DND-41 (cell line): ENCODE measurements around the gene SLC35F2.

Experiments used
- ATAC-seq: fragments of 200-7000 bp; cut with Tn5 transposase; 3 replicates; pipeline ENCODE4 v1.9.1; 2021; ENCODE audit warnings: low read depth; ENCODE audit not compliant: insufficient read depth
- DNase-seq: peaks from one replicate; pipeline ENCODE4 v3.0.0-alpha.2; 2020
- H2AFZ ChIP-seq: 2 replicates; pipeline ENCODE4 v1.6.0; 2012; ENCODE audit warnings: low read depth, low read length
- H3K27ac ChIP-seq: 2 replicates; pipeline ENCODE4 v1.5.1; 2012; ENCODE audit warnings: low read length, inconsistent platforms
- H3K27me3 ChIP-seq: fragments of 200-600 bp; sonication (generic); 2 replicates; pipeline ENCODE4 v1.6.0; 2012; ENCODE audit warnings: low read length, mild to moderate bottlenecking, inconsistent platforms; ENCODE audit not compliant: insufficient read depth, poor library complexity
- H3K36me3 ChIP-seq: 2 replicates; pipeline ENCODE4 v1.5.1; 2012; ENCODE audit warnings: low read length, inconsistent platforms; ENCODE audit not compliant: insufficient read depth
- H3K4me1 ChIP-seq: 2 replicates; pipeline ENCODE4 v1.5.1; 2012; ENCODE audit warnings: mild to moderate bottlenecking, low read length; ENCODE audit not compliant: insufficient read depth
- H3K4me2 ChIP-seq: 2 replicates; pipeline ENCODE4 v1.6.0; 2012; ENCODE audit warnings: mild to moderate bottlenecking, moderate library complexity, low read length, inconsistent platforms; ENCODE audit not compliant: insufficient read depth
- H3K4me3 ChIP-seq, 2 experiments: fragments of 200-600 bp in 1 of 2; shearing (Covaris generic) in 1 of 2; 2 replicates each; pipeline ENCODE4 v1.5.1; 2012 to 2016; ENCODE audit warnings: inconsistent platforms in 2 of 2, low read length in 2 of 2, mild to moderate bottlenecking in 2 of 2, low read depth in 1 of 2, moderate library complexity in 1 of 2
- H3K79me2 ChIP-seq: 2 replicates; pipeline ENCODE4 v1.6.0; 2012; ENCODE audit warnings: low read length, inconsistent platforms; ENCODE audit not compliant: insufficient read depth
- H3K9ac ChIP-seq: 2 replicates; pipeline ENCODE4 v1.6.0; 2012; ENCODE audit warnings: low read depth, mild to moderate bottlenecking, inconsistent platforms, low read length, moderate library complexity
- H3K9me3 ChIP-seq: 2 replicates; pipeline ENCODE4 v1.5.1; 2012; ENCODE audit warnings: low read length, moderate library complexity, mild to moderate bottlenecking, inconsistent platforms; ENCODE audit not compliant: insufficient read depth, severe bottlenecking
- H4K20me1 ChIP-seq: 2 replicates; pipeline ENCODE4 v1.6.0; 2012; ENCODE audit warnings: low read length; ENCODE audit not compliant: insufficient read depth
- CTCF ChIP-seq: IDR thresholded peaks from 2 replicates; pipeline ENCODE4 v1.5.1; 2012; ENCODE audit warnings: borderline replicate concordance, low read length, moderate library complexity, mild to moderate bottlenecking; ENCODE audit not compliant: poor library complexity, severe bottlenecking; ENCODE audit errors: extremely low read depth
- EZH2 ChIP-seq: IDR thresholded peaks from 3 replicates; pipeline ENCODE4 v1.6.1; 2012; ENCODE audit warnings: borderline replicate concordance, low read depth, mild to moderate bottlenecking, moderate library complexity, low read length, inconsistent platforms; ENCODE audit not compliant: severe bottlenecking

The SLC35F2 gene

GRCh38 chr11:107808521-107808920 is 50.1 kb downstream of the SLC35F2 start:
- H3K27ac ChIP-seq = no peak overlapping the region
- no peaks in the 10 kb centered on the region for H3K4me1 ChIP-seq
- H3K4me2 ChIP-seq = no peak overlapping the region
- H3K4me3 ChIP-seq = no peak overlapping the region
- H3K79me2 ChIP-seq = no peaks in the 10 kb centered on the region
- no peaks in the 10 kb centered on the region for H3K27me3 ChIP-seq
- H3K36me3 ChIP-seq = no peaks in the 10 kb centered on the region
- H3K9ac ChIP-seq = no peak overlapping the region
- no peak for TF ChIP-seq EZH2
- no peak for TF ChIP-seq CTCF
- ATAC-seq (no peak), DNase-seq (no peak)
- no peak overlapping the region for H2AFZ ChIP-seq
- no peaks in the 10 kb centered on the region for H4K20me1 ChIP-seq
- H3K9me3 ChIP-seq = no peaks in the 10 kb centered on the region

- Histone ChIP-seq H2AFZ (no peak overlapping the region), H3K4me2 (no peak overlapping the region), H3K36me3 (no peaks in the 10 kb centered on the region), H3K4me1 (no peaks in the 10 kb centered on the region), H3K9me3 (no peaks in the 10 kb centered on the region), H3K9ac (no peak overlapping the region), H3K79me2 (no peaks in the 10 kb centered on the region), H3K27ac (no peak overlapping the region), H4K20me1 (no peaks in the 10 kb centered on the region), H3K27me3 (no peaks in the 10 kb centered on the region), H3K4me3 (no peak overlapping the region)
- no peak for TF ChIP-seq EZH2
- ATAC-seq (no peak), DNase-seq (no peak)
Measured at GRCh38 chr11:107804971-107805370, 53.6 kb downstream of the SLC35F2 start.

GRCh38 chr11:107804211-107804610 is 54.4 kb downstream of the SLC35F2 start:
- Histone ChIP-seq H3K9me3 (no peaks in the 10 kb centered on the region), H3K4me1 (no peaks in the 10 kb centered on the region), H2AFZ (no peak overlapping the region), H3K36me3 (no peaks in the 10 kb centered on the region), H3K79me2 (no peaks in the 10 kb centered on the region), H3K27ac (no peak overlapping the region), H3K9ac (no peak overlapping the region), H4K20me1 (no peaks in the 10 kb centered on the region), H3K27me3 (no peaks in the 10 kb centered on the region), H3K4me2 (no peak overlapping the region), H3K4me3 (no peak overlapping the region)
- DNase-seq (no peak), ATAC-seq (no peak)
- TF ChIP-seq EZH2 (no peak), CTCF (no peak)

GRCh38 chr11:107801641-107802040 is 56.9 kb downstream of the SLC35F2 start:
- Histone ChIP-seq H3K9me3 (no peaks in the 10 kb centered on the region), H3K36me3 (no peaks in the 10 kb centered on the region), H3K4me3 (no peak overlapping the region), H3K27ac (no peak overlapping the region), H3K4me2 (no peak overlapping the region), H3K4me1 (no peaks in the 10 kb centered on the region), H3K79me2 (no peaks in the 10 kb centered on the region), H3K27me3 (no peaks in the 10 kb centered on the region), H3K9ac (no peak overlapping the region), H4K20me1 (no peaks in the 10 kb centered on the region), H2AFZ (no peak overlapping the region)
- TF ChIP-seq EZH2 (no peak), CTCF (no peak)
- ATAC-seq (no peak), DNase-seq (no peak)
